Head of caudate nucleus (tissue), 42 donors: ENCODE results near the gene ADAMTSL4.

Experiments used
- DNase-seq, 42 donors: peaks; one replicate each; pipeline versions ENCODE4 v3.0.0 to v3.0.0-alpha.2; 2020 to 2021; ENCODE audit warnings: mixed read lengths in 7 of 42
- intact Hi-C: fragments of 100-400 bp; cut with DNase I; formaldehyde crosslinking; loops from one replicate; pipeline ENCODE4 v1.15.0; 2022

ADAMTSL4 gene

GRCh38 chr1:150548632-150549495 lies at the start of gene ADAMTSL4:
Gene ADAMTSL4 (plus strand): TSS chr1:150549408. CDS start chr1:150552289, 2,881 bp downstream.
- peak in 12 of 42 donors; percentile 20 to 61 (median 38) for DNase-seq
- intact Hi-C loops = no loop called here

GRCh38 chr1:150505431-150505830 lies 43.8 kb upstream of the ADAMTSL4 start:
- no peak for DNase-seq
- intact Hi-C loops = no loop called here

- peak in 37 of 42 donors; percentile 11 to 81 (median 48) for DNase-seq
Observed at GRCh38 chr1:150507912-150508864, 41.0 kb upstream of the ADAMTSL4 start, which contains the start of gene ECM1. Gene ECM1 (plus strand): TSS chr1:150508109. CDS start chr1:150508210, 101 bp downstream.

GRCh38 chr1:150508982-150509381 lies 40.2 kb upstream of the ADAMTSL4 start:
- intact Hi-C loops = no loop called here
- DNase-seq = no peak

More at GRCh38 chr1:150507912-150508864, 41.0 kb upstream of the ADAMTSL4 start, which contains the start of gene ECM1:
- intact Hi-C loops = no loop called here

- intact Hi-C loops = no loop called here
- DNase-seq = no peak
Observed at GRCh38 chr1:150511551-150511950, 37.7 kb upstream of the ADAMTSL4 start.

GRCh38 chr1:150511985-150512660 lies 37.1 kb upstream of the ADAMTSL4 start:
- DNase-seq = no peak
- intact Hi-C loops = no loop called here

- intact Hi-C loops = no loop called here
- DNase-seq = no peak
Observed at GRCh38 chr1:150512846-150513245, 36.4 kb upstream of the ADAMTSL4 start.

GRCh38 chr1:150513351-150513791 lies 35.8 kb upstream of the ADAMTSL4 start:
- intact Hi-C loops = no loop called here

GRCh38 chr1:150514260-150514659 lies 34.9 kb upstream of the ADAMTSL4 start:
- DNase-seq = no peak
- intact Hi-C loops = no loop called here

More at GRCh38 chr1:150513351-150513791, 35.8 kb upstream of the ADAMTSL4 start:
- DNase-seq = no peak

GRCh38 chr1:150514913-150515327 lies 34.3 kb upstream of the ADAMTSL4 start:
- DNase-seq = peak in 3 of 42 donors; percentile 5 to 15 (median 10)
- intact Hi-C loops = no loop called here

- peak; percentile 90 to 99 (median 97) for DNase-seq
- intact Hi-C loops = no loop called here
Observed at GRCh38 chr1:150515328-150516049, 33.7 kb upstream of the ADAMTSL4 start, which contains the start of gene FALEC. Gene FALEC (plus strand): TSS chr1:150515752.

- intact Hi-C loops = no loop called here
- DNase-seq = peak in 35 of 42 donors; percentile 3 to 68 (median 31)
Observed at GRCh38 chr1:150516050-150516591, 33.1 kb upstream of the ADAMTSL4 start.

- intact Hi-C loops = no loop called here
- no peak for DNase-seq
Observed at GRCh38 chr1:150516616-150517015, 32.6 kb upstream of the ADAMTSL4 start.

- no peak for DNase-seq
- intact Hi-C loops = no loop called here
Observed at GRCh38 chr1:150521196-150521968, 27.8 kb upstream of the ADAMTSL4 start.

GRCh38 chr1:150525348-150525747 lies 23.9 kb upstream of the ADAMTSL4 start:
- DNase-seq = no peak
- intact Hi-C loops = no loop called here

- no peak for DNase-seq
- intact Hi-C loops = no loop called here
Observed at GRCh38 chr1:150528196-150528595, 21.0 kb upstream of the ADAMTSL4 start.

- intact Hi-C loops = no loop called here
- no peak for DNase-seq
Observed at GRCh38 chr1:150529017-150529416, 20.2 kb upstream of the ADAMTSL4 start.
